Cardiac fibroblast (primary cell): ENCODE measurements around the gene ZNF688.
A peak's percentile ranks its signal among the peaks of the same experiment; 100 is the strongest.
"Not testable (repeated sequence)": the region's sequence is repeated elsewhere in the genome, so short reads cannot be mapped to it uniquely, and the experiment has no call there.

Source experiments
- DNase-seq, 2 donors: peaks; one replicate each; pipeline versions ENCODE4 v3.0.0 to v3.0.0-alpha.2; 2010; ENCODE audit warnings: low read depth in 2 of 2
- H3K4me3 ChIP-seq, 2 donors: replicated peaks in 1 of 2; 1 replicate in 1 of 2; 2 replicates in 1 of 2; pipeline ENCODE4 v1.5.1; 2011; ENCODE audit warnings: low read depth in 2 of 2, low read length in 2 of 2, mild to moderate bottlenecking in 2 of 2, moderate library complexity in 1 of 2
- CTCF ChIP-seq: IDR thresholded peaks from one replicate; pipeline ENCODE4 v1.5.1; 2011; ENCODE audit warnings: low read depth, mild to moderate bottlenecking, low read length, inconsistent platforms

The ZNF688 gene

GRCh38 chr16:30524575-30525568 lies 46.6 kb downstream of the ZNF688 start:
- no peak for DNase-seq
- TF ChIP-seq CTCF, result no peak
- no peak overlapping the region for H3K4me3 ChIP-seq

DNA sequence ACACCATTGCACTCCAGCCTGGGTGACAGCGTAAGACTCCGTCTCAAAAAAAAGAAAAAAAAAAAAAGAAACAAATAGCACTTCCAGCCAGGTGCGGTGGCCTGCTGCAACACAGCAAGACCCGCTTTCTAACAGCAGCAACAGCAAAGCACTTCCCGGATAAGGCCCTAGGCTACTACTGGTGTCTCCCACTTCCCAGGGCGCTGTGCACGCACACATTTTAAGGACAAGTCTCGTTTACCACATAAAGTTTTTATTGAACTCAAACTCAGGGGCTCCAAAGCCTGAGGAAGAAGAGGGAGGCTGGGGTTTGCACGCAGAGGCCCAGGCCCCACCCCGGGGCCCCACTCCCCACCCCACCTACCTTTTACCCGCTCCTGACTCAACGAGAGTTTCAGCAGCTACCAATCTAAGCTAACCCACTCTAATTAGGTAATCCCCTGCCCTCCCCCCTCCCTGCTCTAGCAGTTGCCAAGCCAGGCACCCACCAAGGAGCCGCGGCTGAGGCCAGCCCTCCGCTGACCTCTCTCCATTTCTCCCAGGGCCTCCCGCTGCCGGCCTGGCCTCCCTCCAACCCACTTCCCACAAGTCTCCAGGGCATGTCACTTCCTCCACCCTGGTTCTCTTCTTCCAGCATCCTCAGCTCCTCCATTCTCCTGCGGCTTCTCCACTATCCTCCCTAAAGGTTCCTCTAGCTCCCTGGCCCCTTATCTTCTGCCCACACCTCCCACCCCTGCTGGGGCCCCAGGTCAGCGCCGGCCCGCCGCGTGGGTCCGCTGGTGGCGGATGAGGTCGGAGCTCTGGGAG lies 47.5 kb downstream of the ZNF688 start:
- TF ChIP-seq CTCF, result no peak
- no peak overlapping the region for H3K4me3 ChIP-seq

DNA sequence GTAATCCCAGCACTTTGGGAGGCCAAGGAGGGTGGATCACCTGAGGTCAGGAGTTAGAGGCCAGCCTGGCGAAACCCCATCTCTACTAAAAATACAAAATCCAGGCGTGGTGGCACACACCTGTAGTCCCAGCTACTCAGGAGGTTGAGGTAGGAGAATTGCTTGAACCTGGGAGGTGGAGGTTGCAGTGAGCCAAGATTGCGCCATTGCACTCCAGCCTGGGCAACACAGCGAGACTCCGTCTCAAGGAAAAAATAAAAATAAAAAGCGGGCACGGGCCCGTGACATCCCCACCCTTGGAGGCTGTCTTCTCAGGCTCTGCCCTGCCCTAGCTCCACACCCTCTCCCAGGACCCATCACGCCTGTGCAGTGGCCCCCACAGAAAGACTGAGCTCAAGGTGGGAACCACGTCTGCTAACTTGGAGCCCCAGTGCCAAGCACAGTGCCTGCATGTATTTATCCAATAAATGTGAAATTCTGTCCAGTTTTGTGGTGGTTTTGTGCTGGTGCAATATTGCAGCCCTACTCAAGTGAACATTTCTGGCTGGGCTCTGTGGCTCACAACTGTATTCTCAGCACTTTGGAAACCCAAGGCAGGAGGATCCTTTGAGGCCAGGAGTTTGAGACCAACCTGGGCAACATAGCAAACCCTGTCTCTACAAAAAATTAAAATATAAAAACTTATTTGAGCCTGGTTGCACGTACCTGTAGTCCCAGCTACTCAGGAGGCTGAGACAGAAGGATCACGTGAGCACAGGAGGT lies 48.6 kb downstream of the ZNF688 start:
- H3K4me3 ChIP-seq, DNase-seq: not testable (repeated sequence)

More for the DNA sequence above, 47.5 kb downstream of the ZNF688 start:
- peak; percentile 30 to 45 for DNase-seq

GRCh38 chr16:30521873-30522641 lies 49.5 kb downstream of the ZNF688 start:
- no peak for TF ChIP-seq CTCF
- DNase-seq, result no peak
- H3K4me3 ChIP-seq, result no peak overlapping the region

- TF ChIP-seq CTCF, result no peak
- no peak overlapping the region for H3K4me3 ChIP-seq
Observed at GRCh38 chr16:30521476-30521872, 50.0 kb downstream of the ZNF688 start.

More at GRCh38 chr16:30521476-30521872, 50.0 kb downstream of the ZNF688 start:
- DNase-seq, result no peak
